ENCODE results near the gene POLK. TPM values are rescaled to one million over a fixed set of nuclear protein-coding genes. Genes with fewer than 3 reads are reported as not detected.

Gene POLK
- total and polyA plus RNA-seq, 11 donors = 5.2 to 28.8 (median 19.9) TPM

- Histone ChIP-seq H3K27ac (no peak overlapping the region), H3K4me1 (peaks cover 2 to 51% (median 31%) of the 10 kb centered on the region in 12 donors), H3K36me3 (no peaks in the 10 kb centered on the region), H3K27me3 (no peaks in the 10 kb centered on the region), H3K9me3 (peaks cover 0 to 5% (median 0%) of the 10 kb centered on the region in 12 donors), H3K4me3 (no peak overlapping the region)
- 38 to 51% (median 42%) methylated on average over 1 of the region's 1 CpG for WGBS, 4 donors
- intact Hi-C loops (cut with DNase I) = loop anchor here in 8 of 10 donors (5.0 to 10.0 kb wide), 5 partner anchors 51 to 168 kb away; no protein-coding TSS in a partner anchor
- DNase-seq (no peak), ATAC-seq (no peak)
- TF ChIP-seq CTCF (IDR thresholded peaks at IDR 0.05) = no peak
- TF ChIP-seq POLR2A (IDR thresholded peaks at IDR 0.05) = no peak
These were observed 2.1 kb downstream of the POLK start for GRCh38 chr5:75513841-75514240.

DNA sequence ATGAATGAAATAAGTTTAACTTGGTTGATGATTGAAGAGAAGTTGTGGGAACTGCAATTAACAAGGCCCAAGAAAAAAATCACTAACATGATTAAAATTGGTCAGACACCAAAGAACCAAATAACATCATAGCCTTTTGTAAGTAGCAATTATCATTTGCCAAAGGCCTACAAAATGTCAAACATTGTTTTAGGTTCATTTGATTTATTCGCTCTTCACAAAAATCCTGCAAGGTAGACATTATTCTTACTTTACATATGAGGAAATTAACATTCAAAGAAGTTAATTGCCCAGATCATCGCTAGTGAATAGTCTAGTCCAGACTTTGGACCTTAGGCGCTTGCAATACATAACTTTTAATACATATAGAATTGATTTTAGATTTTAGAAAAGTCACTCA lies 2.6 kb downstream of the POLK start:
- H3K4me1 ChIP-seq = peaks cover 0 to 46% (median 27%) of the 10 kb centered on the region in 12 donors
- no peaks in the 10 kb centered on the region for H3K36me3 ChIP-seq
- ATAC-seq (no peak), DNase-seq (no peak)
- no peak overlapping the region for H3K27ac ChIP-seq
- WGBS, 4 donors = 94 to 99% (median 99%) methylated on average over 3 of the region's 3 CpGs
- no peak for TF ChIP-seq POLR2A (IDR thresholded peaks at IDR 0.05)
- TF ChIP-seq CTCF (IDR thresholded peaks at IDR 0.05) = no peak
- intact Hi-C loops (cut with DNase I) = loop anchor here in 8 of 10 donors (5.0 to 10.0 kb wide), 5 partner anchors 50 to 168 kb away; no protein-coding TSS in a partner anchor
- no peaks in the 10 kb centered on the region for H3K27me3 ChIP-seq
- no peak overlapping the region for H3K4me3 ChIP-seq
- peaks cover 0 to 5% (median 0%) of the 10 kb centered on the region in 12 donors for H3K9me3 ChIP-seq

- no peak overlapping the region for H3K4me3 ChIP-seq
- 53 to 60% (median 55%) methylated on average over 1 of the region's 1 CpG for WGBS, 4 donors
- DNase-seq (no peak), ATAC-seq (no peak)
- H3K27ac ChIP-seq = no peak overlapping the region
- peaks cover 0 to 34% (median 17%) of the 10 kb centered on the region in 12 donors for H3K9me3 ChIP-seq
- H3K4me1 ChIP-seq = peaks cover 0 to 23% (median 0%) of the 10 kb centered on the region in 12 donors
- no peaks in the 10 kb centered on the region for H3K27me3 ChIP-seq
- H3K36me3 ChIP-seq = peaks cover 0 to 8% (median 0%) of the 10 kb centered on the region in 9 donors
- intact Hi-C loops (cut with DNase I) = loop anchor here in 3 of 10 donors (10.0 kb wide), 2 partner anchors 45 to 155 kb away; no protein-coding TSS in a partner anchor
- TF ChIP-seq CTCF (IDR thresholded peaks at IDR 0.05) (no peak), POLR2A (IDR thresholded peaks at IDR 0.05) (no peak)
These were observed 8.1 kb downstream of the POLK start for GRCh38 chr5:75519761-75520160.

DNA sequence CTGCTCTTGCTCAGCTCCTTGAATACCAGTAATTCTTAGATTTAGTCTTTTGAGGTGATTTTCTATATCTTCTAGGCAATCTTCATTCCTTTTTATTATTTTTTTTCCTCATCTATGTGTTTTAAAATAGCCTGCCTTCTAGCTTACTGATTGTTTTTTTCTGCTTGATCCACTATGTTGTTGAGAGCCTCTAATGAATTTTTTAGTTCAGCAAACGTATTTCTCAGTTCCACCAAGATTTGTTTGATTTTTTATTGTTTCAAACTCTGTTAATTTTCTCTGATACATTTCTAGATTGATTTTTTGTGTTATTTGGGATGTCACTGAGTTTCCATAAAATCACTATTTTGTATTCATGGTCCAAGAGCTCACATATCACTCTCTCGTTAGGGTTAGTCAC lies 9.5 kb downstream of the POLK start:
- no peak overlapping the region for H3K27ac ChIP-seq
- H3K4me1 ChIP-seq = peaks cover 0 to 34% (median 0%) of the 10 kb centered on the region in 12 donors
- H3K4me3 ChIP-seq = no peak overlapping the region
- no peak for TF ChIP-seq CTCF (IDR thresholded peaks at IDR 0.05)
- no peak for TF ChIP-seq POLR2A (IDR thresholded peaks at IDR 0.05)
- H3K27me3 ChIP-seq = no peaks in the 10 kb centered on the region
- H3K9me3 ChIP-seq = peaks cover 0 to 34% (median 17%) of the 10 kb centered on the region in 12 donors
- intact Hi-C loops (cut with DNase I) = no loop called here
- peaks cover 0 to 8% (median 0%) of the 10 kb centered on the region in 9 donors for H3K36me3 ChIP-seq
- 93 to 97% (median 96%) methylated on average over 2 of the region's 2 CpGs for WGBS, 4 donors
- no peak for DNase-seq
- no peak for ATAC-seq

Measured in heart left ventricle (tissue), 16 donors.